Upper lobe of right lung (tissue), 1 donor: Measurements from ENCODE around the gene BAMBI. TPM values are rescaled to one million over a fixed set of nuclear protein-coding genes. Genes with fewer than 3 reads are reported as not detected.

ENCODE experiments used
- ATAC-seq: fragments of 200-7000 bp; cut with Tn5 transposase; one replicate; pipeline ENCODE4 v1.9.1; 2020; ENCODE audit warnings: mild to moderate bottlenecking, moderate library complexity
- DNase-seq: peaks from one replicate; pipeline ENCODE4 v3.0.0-alpha.2; 2020
- H3K27ac ChIP-seq: fragments of 200-600 bp; one replicate; pipeline ENCODE4 v1.8.0; 2022
- H3K27me3 ChIP-seq: fragments of 200-600 bp; one replicate; pipeline ENCODE4 v1.8.0; 2022; ENCODE audit warnings: mild to moderate bottlenecking
- H3K36me3 ChIP-seq: fragments of 200-600 bp; one replicate; pipeline ENCODE4 v1.8.0; 2022
- H3K4me1 ChIP-seq: fragments of 200-600 bp; one replicate; pipeline ENCODE4 v1.8.0; 2022
- H3K4me3 ChIP-seq: fragments of 200-600 bp; one replicate; pipeline ENCODE4 v1.8.0; 2022; ENCODE audit warnings: mild to moderate bottlenecking
- H3K9me3 ChIP-seq: fragments of 200-600 bp; one replicate; pipeline ENCODE4 v1.8.0; 2022
- CTCF ChIP-seq: fragments of 200-600 bp; IDR thresholded peaks from one replicate; pipeline ENCODE4 v1.8.0; 2022; ENCODE audit warnings: antibody characterized with exemption
- intact Hi-C: fragments of 100-400 bp; cut with DNase I; formaldehyde crosslinking; loops from one replicate; pipeline ENCODE4 v1.11.0; 2022
- total RNA-seq: library from RNA; stranded (reverse); fragmentation: NEBNext Ultra II Directional; extraction: Animal tissue kit (Norgen Biotek cat#: 25700); gene quantifications from one replicate; pipeline ENCODE4 v1.2.1, GENCODE V29; 2021
- donor health status: DM: no; HTN: yes; CAD: no; lungs with severe emphysema.

The BAMBI gene
- total RNA-seq, 1 donor from 2014 or later: 12.9 TPM

DNA sequence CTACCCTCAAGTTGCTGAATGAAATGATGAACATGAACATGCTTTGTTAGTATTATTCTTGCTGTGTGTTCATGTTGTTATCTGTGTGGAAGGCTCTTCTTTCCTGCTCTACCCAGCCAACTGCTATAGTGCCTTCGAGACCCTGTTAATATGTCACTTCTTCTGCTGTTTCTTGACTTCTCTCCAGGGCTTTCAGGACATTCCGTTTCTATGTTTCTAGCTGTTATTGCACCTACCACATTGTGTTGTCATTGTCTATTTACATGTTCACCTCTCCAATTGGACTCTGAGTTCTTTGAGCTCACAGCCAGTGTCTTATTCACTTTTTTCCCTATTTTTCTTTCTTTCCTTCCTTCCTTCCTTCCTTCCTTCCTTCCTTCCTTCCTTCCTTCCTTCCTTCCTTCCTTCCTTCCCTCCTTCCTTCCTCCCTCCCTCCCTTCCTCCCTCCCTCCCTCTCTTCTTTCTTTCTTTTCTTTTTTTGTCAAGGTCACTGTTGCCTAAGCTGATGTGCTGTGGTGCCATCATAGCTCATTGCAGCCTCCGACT is 40.4 kb downstream of the BAMBI start:
- intact Hi-C loops: no loop called here
- Histone ChIP-seq H3K27ac (no peak overlapping the region), H3K9me3 (no peaks in the 10 kb centered on the region), H3K36me3 (no peaks in the 10 kb centered on the region), H3K4me3 (no peak overlapping the region), H3K4me1 (peaks cover 3% of the 10 kb centered on the region), H3K27me3 (peaks cover 10% of the 10 kb centered on the region)
- DNase-seq: no peak
- ATAC-seq: no peak
- TF ChIP-seq CTCF: no peak

GRCh38 chr10:28719789-28720436 is 42.6 kb downstream of the BAMBI start:
- H3K4me1 ChIP-seq: peaks cover 3% of the 10 kb centered on the region
- TF ChIP-seq CTCF: no peak
- no peaks in the 10 kb centered on the region for H3K36me3 ChIP-seq
- H3K4me3 ChIP-seq: no peak overlapping the region
- H3K9me3 ChIP-seq: no peaks in the 10 kb centered on the region
- intact Hi-C loops: no loop called here
- ATAC-seq: no peak
- DNase-seq: no peak
- peaks cover 17% of the 10 kb centered on the region for H3K27me3 ChIP-seq
- H3K27ac ChIP-seq: no peak overlapping the region

DNA sequence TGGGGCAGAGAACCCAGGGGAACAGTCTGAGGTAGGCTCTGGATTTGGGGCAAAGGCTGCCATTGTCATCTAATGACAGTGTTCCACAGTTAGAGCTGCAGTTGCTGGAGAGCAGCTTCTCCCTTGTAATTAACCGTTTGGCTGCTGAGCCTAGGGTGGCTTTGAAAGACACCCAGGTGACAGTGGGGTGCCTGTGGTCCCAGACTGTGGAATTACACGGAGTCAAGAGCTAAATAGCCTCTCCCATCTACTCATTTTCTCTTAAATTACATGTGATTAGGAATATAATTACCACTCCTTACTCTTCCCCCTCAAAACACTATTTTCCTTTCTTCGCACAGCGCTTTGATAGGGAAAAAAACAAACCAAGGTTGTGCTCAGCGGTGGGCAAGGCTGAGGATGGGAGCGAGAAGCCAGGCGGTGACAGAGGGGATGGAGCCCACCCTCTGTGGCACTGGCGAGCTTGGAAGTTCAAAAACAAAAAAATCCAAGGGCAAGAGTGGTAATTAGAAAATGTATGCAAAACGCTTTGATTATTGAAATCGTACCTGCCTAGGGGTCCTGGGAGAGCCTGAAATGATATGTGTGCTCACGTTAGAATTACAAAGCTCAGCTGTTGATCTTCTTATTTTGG is 44.1 kb downstream of the BAMBI start:
- no peak overlapping the region for H3K4me3 ChIP-seq
- intact Hi-C loops: no loop called here
- no peaks in the 10 kb centered on the region for H3K9me3 ChIP-seq
- ATAC-seq (no peak), DNase-seq (no peak)
- H3K27me3 ChIP-seq: peaks cover 17% of the 10 kb centered on the region
- TF ChIP-seq CTCF: no peak
- no peaks in the 10 kb centered on the region for H3K36me3 ChIP-seq
- H3K27ac ChIP-seq: no peak overlapping the region
- peaks cover 3% of the 10 kb centered on the region for H3K4me1 ChIP-seq

DNA sequence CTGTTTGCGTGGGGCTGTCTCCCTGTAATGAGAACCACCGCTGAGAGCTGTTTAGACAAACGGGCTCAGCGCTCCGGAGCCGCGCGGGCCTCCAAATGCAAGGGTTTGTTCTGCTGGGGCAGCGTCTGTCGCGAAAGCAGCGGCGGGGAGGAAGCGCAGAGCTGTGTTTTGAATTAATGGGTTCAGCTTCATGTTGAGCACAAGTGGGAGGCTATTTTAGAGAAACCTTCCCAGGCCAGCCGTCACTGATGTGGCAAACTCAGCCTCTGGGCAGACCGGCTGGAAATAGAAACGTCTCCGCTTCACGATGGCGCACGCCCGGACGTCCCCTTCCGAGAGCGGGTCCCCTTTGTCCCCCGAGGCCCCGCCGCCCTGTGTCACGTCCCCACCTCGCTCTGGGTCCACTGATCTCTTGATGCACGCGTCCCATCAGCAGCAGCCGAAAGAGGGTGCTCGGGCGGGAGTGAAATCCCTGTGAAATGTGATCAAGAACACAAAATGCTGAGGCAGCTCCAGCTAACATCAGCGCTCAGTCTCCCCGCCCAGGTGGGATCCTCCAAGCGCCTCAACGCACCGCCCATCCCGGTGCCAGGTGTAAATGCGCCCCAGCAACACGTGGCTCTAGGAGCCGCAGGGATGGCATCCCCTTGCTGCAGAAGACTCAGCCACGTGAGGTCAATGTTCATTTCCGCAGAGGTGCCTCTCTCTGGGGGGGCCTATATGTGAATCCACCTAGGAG is 44.9 kb downstream of the BAMBI start:
- peak; percentile 68 for DNase-seq
- Histone ChIP-seq H3K9me3 (no peaks in the 10 kb centered on the region), H3K4me1 (peaks cover 3% of the 10 kb centered on the region), H3K36me3 (no peaks in the 10 kb centered on the region), H3K27me3 (peaks cover 17% of the 10 kb centered on the region), H3K4me3 (peak overlapping the region; percentile 50), H3K27ac (no peak overlapping the region)
- peak; percentile 43 for ATAC-seq
- TF ChIP-seq CTCF: no peak
- intact Hi-C loops: no loop called here

DNA sequence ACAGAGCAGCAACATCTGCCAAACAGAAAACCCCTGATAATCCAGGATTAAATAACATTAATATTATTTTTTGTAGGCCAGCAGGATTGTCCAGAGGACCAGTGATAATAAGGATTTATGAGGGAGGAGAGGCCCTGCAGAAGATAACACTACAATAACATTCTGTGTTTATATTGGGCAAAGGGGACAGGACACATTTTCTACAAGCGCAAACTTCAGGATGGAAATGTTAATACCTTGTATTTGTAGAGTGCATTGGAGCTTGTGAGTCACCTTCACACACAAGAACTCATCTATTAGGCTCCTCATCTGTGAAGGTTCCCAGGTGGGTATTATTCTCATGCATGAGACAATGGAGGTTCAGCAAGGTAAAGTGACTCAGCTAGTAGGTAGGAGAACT is 51.0 kb downstream of the BAMBI start:
- Histone ChIP-seq H3K9me3 (no peaks in the 10 kb centered on the region), H3K4me1 (no peaks in the 10 kb centered on the region), H3K27ac (no peak overlapping the region), H3K27me3 (peaks cover under 1% of the 10 kb centered on the region), H3K4me3 (no peak overlapping the region), H3K36me3 (no peaks in the 10 kb centered on the region)
- no peak for TF ChIP-seq CTCF
- ATAC-seq (no peak), DNase-seq (no peak)
- intact Hi-C loops: no loop called here
